GM12878 (cell line): ENCODE data around the gene NDUFA12. TPM values are rescaled to one million over a fixed set of nuclear protein-coding genes. Genes with fewer than 3 reads are reported as not detected.

Source experiments
- ATAC-seq: fragments of 200-7000 bp; cut with Tn5 transposase; 3 replicates; pipeline ENCODE4 v1.9.1; 2020; ENCODE audit warnings: mild to moderate bottlenecking, moderate library complexity
- BruUV-seq: library from RNA; stranded (reverse); fragments of 400-500 nt; replicated peaks from 2 replicates; lab custom pipeline; 2021; lab: Mats Ljungman, UMichigan
- CTCF ChIA-PET: fragments of 300-600 bp; sonication (Branson Sonifier 250); formaldehyde crosslinking; extraction: SDS; loops from one replicate; lab custom pipeline; 2021; ENCODE audit warnings: inconsistent platforms; lab: Yijun Ruan, JAX
- POLR2A ChIA-PET: fragments of 350-600 bp; formaldehyde crosslinking; extraction: SDS; loops from one replicate; lab custom pipeline; 2021; ENCODE audit warnings: inconsistent platforms; lab: Charles Lee
- RAD21 ChIA-PET: fragments of 300-600 bp; sonication (Branson Sonifier 250); formaldehyde crosslinking; loops from one replicate; lab custom pipeline; 2023; ENCODE audit warnings: antibody characterized with exemption; ENCODE audit not compliant: unreplicated experiment; lab: Charles Lee
- SMC1A ChIA-PET: fragments of 300-600 bp; sonication (Branson Sonifier 250); formaldehyde crosslinking; loops from one replicate; lab custom pipeline; 2023; ENCODE audit not compliant: unreplicated experiment, uncharacterized antibody; lab: Charles Lee
- DNase-seq: peaks from one replicate; pipeline ENCODE4 v3.0.0-alpha.2; 2011; ENCODE audit warnings: low read depth, low spot score
- FAIRE-seq: peaks from 3 replicates; lab custom pipeline; 2011; peaks lifted over from hg19 to GRCh38; lab: Jason Lieb, UNC
- H2AFZ ChIP-seq: 2 replicates; pipeline ENCODE4 v1.6.0; 2011; ENCODE audit warnings: low read depth, low read length, control low read depth; ENCODE audit not compliant: control insufficient read depth
- H3K27ac ChIP-seq: 2 replicates; pipeline ENCODE4 v1.5.1; 2011; ENCODE audit warnings: control low read depth; ENCODE audit not compliant: control insufficient read depth, insufficient read depth
- H3K27me3 ChIP-seq, 2 experiments: replicated peaks in 1 of 2; 2 replicates each; pipeline versions ENCODE4 v1.6.0 to v1.6.1; 2011; ENCODE audit warnings: low read length in 1 of 2; ENCODE audit not compliant: control insufficient read depth in 2 of 2, insufficient read depth in 2 of 2
- H3K36me3 ChIP-seq, 2 experiments: 2 replicates each; pipeline ENCODE4 v1.5.1; 2011; ENCODE audit warnings: low read length in 1 of 2; ENCODE audit not compliant: control insufficient read depth in 2 of 2, insufficient read depth in 2 of 2
- H3K4me1 ChIP-seq: 2 replicates; pipeline ENCODE4 v1.6.1; 2011; ENCODE audit warnings: mild to moderate bottlenecking, low read length, moderate library complexity, mixed read lengths; ENCODE audit not compliant: control insufficient read depth, insufficient read depth
- H3K4me2 ChIP-seq: 2 replicates; pipeline ENCODE4 v1.6.0; 2011; ENCODE audit warnings: control low read depth; ENCODE audit not compliant: control insufficient read depth, insufficient read depth
- H3K4me3 ChIP-seq: fragments of 200-600 bp; sonication (generic); 2 replicates; pipeline ENCODE4 v1.5.1; 2016
- H3K79me2 ChIP-seq: 2 replicates; pipeline ENCODE4 v1.6.0; 2011; ENCODE audit warnings: low read length; ENCODE audit not compliant: control insufficient read depth, insufficient read depth
- H3K9ac ChIP-seq: 2 replicates; pipeline ENCODE4 v1.8.0; 2011; ENCODE audit warnings: low read length, control low read depth, mixed read lengths; ENCODE audit not compliant: control insufficient read depth, insufficient read depth
- H3K9me3 ChIP-seq: replicated peaks from 3 replicates; pipeline ENCODE4 v1.5.1; 2011; ENCODE audit warnings: mild to moderate bottlenecking, low read length; ENCODE audit not compliant: control insufficient read depth, insufficient read depth
- H4K20me1 ChIP-seq: 2 replicates; pipeline ENCODE4 v1.6.0; 2011; ENCODE audit not compliant: control insufficient read depth, insufficient read depth
- BRCA1 ChIP-seq: IDR thresholded peaks from 2 replicates; pipeline ENCODE4 v1.6.1; 2011; ENCODE audit warnings: low read depth, low read length, improper control_type of control experiment
- CBFB ChIP-seq: IDR thresholded peaks from 2 replicates; pipeline ENCODE4 v1.6.1; 2016; ENCODE audit warnings: antibody characterized with exemption, low read depth
- FOS ChIP-seq: IDR thresholded peaks from 3 replicates; pipeline ENCODE4 v1.6.1; 2011; ENCODE audit warnings: borderline replicate concordance; ENCODE audit not compliant: insufficient read length; ENCODE audit errors: extremely low read depth
- GATAD2B ChIP-seq: fragments of 450-650 bp; conservative IDR thresholded peaks from 2 replicates; pipeline ENCODE4 v1.6.1; 2017; ENCODE audit warnings: low read depth, mild to moderate bottlenecking, moderate library complexity
- HDAC2 ChIP-seq: fragments of 200-600 bp; sonication (generic); IDR thresholded peaks from 2 replicates; pipeline ENCODE4 v1.6.1; 2017
- IKZF1 ChIP-seq: fragments of 450-650 bp; conservative IDR thresholded peaks from 2 replicates; pipeline ENCODE4 v1.6.1; 2017; ENCODE audit warnings: antibody characterized with exemption, mild to moderate bottlenecking
- PAX5 ChIP-seq: IDR thresholded peaks from 2 replicates; pipeline ENCODE4 v1.6.1; 2011; ENCODE audit warnings: low read depth, low read length, borderline replicate concordance
- PML ChIP-seq: IDR thresholded peaks from 2 replicates; pipeline ENCODE4 v1.6.1; 2012; ENCODE audit warnings: low read length, inconsistent platforms
- SREBF2 ChIP-seq: IDR thresholded peaks from 2 replicates; pipeline ENCODE4 v1.6.1; 2012; ENCODE audit warnings: mild to moderate bottlenecking, low read length
- STAT3 ChIP-seq: IDR thresholded peaks from 2 replicates; pipeline ENCODE4 v1.6.1; 2011; ENCODE audit warnings: low read depth, low read length, improper control_type of control experiment
- TARDBP ChIP-seq: IDR thresholded peaks from 2 replicates; pipeline ENCODE4 v1.6.1; 2016; ENCODE audit warnings: borderline replicate concordance
- ZZZ3 ChIP-seq: IDR thresholded peaks from 2 replicates; pipeline ENCODE4 v1.6.1; 2011; ENCODE audit warnings: low read depth; ENCODE audit not compliant: control insufficient read depth, insufficient read length
- WGBS: methylation state at CpG from one replicate; pipeline ENCODE4 v1.1.6; 2016; ENCODE audit warnings: low lambda C conversion rate; ENCODE audit not compliant: insufficient replicate concordance, insufficient coverage; ENCODE audit errors: missing lambda C conversion rate; 5-methylcytosine and 5-hydroxymethylcytosine counted together
- in situ Hi-C: fragments of 300-500 bp; cut with MboI; formaldehyde crosslinking; loops from 9 replicates; pipeline ENCODE4 v1.14.3; 2018; ENCODE audit warnings: mixed read lengths
- intact Hi-C: fragments of 100-400 bp; cut with micrococcal nuclease; formaldehyde crosslinking; loops from one replicate; pipeline ENCODE4 v1.14.2; 2022; ENCODE audit not compliant: unreplicated experiment
- polyA plus RNA-seq, 11 experiments: library from polyadenylated mRNA; depleted of rRNA in 4 of 11; unstranded in 6 of 11; stranded (reverse) in 5 of 11; fragments of >200 nt; fragmentation: Nextera tagmentation in 4 of 11; fragmentation: Illumina TruSeq in 1 of 11; extraction: Ambion mirVana in 4 of 11; extraction: Trizol in 1 of 11; gene quantifications; 1 replicate in 1 of 11; 2 replicates in 10 of 11; pipeline versions ENCODE4 v1.2.1 to v1.2.3, GENCODE V29; 2011 to 2016; ENCODE audit warnings: inconsistent platforms in 2 of 11, missing spikeins in 2 of 11, low read depth in 1 of 11
- total RNA-seq, 4 experiments: library from RNA; depleted of rRNA in 3 of 4; stranded (reverse); fragments of >200 nt in 3 of 4; fragmentation: Illumina TruSeq in 1 of 4; extraction: Trizol in 1 of 4; gene quantifications; 2 replicates each; pipeline versions ENCODE4 v1.2.1 to v1.2.3, GENCODE V29; 2013 to 2021
- TF ChIP-seq, protein P1 (sequence below): IDR thresholded peaks from 2 replicates; pipeline ENCODE4 v1.6.1; 2011; ENCODE audit warnings: low read depth, low read length, improper control_type of control experiment, borderline replicate concordance
- TF ChIP-seq, protein P2 (sequence below): fragments of 450-650 bp; IDR thresholded peaks from 2 replicates; pipeline ENCODE4 v1.6.1; 2017; ENCODE audit warnings: mild to moderate bottlenecking
- TF ChIP-seq, protein P3 (sequence below): fragments of 450-650 bp; conservative IDR thresholded peaks from 2 replicates; pipeline ENCODE4 v1.6.1; 2017; ENCODE audit warnings: mild to moderate bottlenecking, moderate library complexity

NDUFA12 gene
- total and polyA plus RNA-seq, 10 of the 15 experiments (the other 5 are each of a cell fraction or from before 2014, with no cell fraction given), result 141 to 1,021 (median 295) TPM

DNA sequence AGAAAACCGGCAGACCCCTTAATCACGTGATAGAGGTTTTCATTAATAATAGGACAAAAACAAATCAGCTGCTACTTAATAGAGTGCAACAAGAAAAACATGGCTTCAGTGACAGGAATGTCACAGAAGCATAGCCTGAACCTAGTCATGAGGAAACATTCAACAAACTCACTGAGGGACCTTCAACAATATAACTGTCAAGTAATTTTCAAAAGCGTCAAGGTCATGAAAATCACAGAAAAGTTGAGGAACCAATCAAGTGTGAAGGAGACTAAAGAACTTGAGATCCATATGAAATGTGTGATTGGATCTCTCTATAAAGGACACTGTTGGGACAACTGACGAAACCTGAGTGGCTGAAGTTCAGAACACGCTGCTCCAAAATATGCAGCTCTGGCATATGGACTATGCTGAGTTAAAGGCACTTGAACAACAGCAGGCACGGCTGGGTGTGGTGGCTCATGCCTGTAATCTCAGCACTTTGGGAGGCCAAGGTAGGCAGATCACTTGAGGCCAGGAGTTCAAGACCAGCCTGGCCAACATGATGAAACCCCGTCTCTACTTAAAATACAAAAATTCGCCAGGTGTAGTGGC lies 16.3 kb downstream of the NDUFA12 start:
- Histone ChIP-seq H3K4me1 (no peaks in the 10 kb centered on the region; the same call in none of the 2 replicates), H3K79me2 (peaks cover 3% of the 10 kb centered on the region), H3K9ac (no peak overlapping the region), H3K9me3 (no peaks in the 10 kb centered on the region), H3K27ac (no peak overlapping the region)
- POLR2A ChIA-PET, result interaction anchor here (0.5 kb wide), 1 partner anchor 731 kb away, joined by 7 read pairs; no protein-coding TSS in a partner anchor
- no peak for ATAC-seq
- no peak for FAIRE-seq
- CTCF ChIA-PET, result interaction anchor here (0.5 to 1.3 kb wide), 2 partner anchors 21 to 271 kb away, joined by 3 to 4 read pairs; no protein-coding TSS in a partner anchor
- intact Hi-C loops, result no loop called here
- TF ChIP-seq CBFB, result no peak
- TF ChIP-seq STAT3, result no peak
- TF ChIP-seq, protein P1, sequence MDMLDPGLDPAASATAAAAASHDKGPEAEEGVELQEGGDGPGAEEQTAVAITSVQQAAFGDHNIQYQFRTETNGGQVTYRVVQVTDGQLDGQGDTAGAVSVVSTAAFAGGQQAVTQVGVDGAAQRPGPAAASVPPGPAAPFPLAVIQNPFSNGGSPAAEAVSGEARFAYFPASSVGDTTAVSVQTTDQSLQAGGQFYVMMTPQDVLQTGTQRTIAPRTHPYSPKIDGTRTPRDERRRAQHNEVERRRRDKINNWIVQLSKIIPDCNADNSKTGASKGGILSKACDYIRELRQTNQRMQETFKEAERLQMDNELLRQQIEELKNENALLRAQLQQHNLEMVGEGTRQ, result no peak
- TF ChIP-seq GATAD2B, result no peak
- TF ChIP-seq SREBF2, result no peak
- TF ChIP-seq TARDBP, result no peak
- TF ChIP-seq FOS, result no peak
- TF ChIP-seq HDAC2, result no peak
- TF ChIP-seq IKZF1, result no peak
- no peak for TF ChIP-seq ZZZ3
- TF ChIP-seq PML, result no peak
- TF ChIP-seq, protein P2, sequence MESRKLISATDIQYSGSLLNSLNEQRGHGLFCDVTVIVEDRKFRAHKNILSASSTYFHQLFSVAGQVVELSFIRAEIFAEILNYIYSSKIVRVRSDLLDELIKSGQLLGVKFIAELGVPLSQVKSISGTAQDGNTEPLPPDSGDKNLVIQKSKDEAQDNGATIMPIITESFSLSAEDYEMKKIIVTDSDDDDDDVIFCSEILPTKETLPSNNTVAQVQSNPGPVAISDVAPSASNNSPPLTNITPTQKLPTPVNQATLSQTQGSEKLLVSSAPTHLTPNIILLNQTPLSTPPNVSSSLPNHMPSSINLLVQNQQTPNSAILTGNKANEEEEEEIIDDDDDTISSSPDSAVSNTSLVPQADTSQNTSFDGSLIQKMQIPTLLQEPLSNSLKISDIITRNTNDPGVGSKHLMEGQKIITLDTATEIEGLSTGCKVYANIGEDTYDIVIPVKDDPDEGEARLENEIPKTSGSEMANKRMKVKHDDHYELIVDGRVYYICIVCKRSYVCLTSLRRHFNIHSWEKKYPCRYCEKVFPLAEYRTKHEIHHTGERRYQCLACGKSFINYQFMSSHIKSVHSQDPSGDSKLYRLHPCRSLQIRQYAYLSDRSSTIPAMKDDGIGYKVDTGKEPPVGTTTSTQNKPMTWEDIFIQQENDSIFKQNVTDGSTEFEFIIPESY, result no peak
- no peak for TF ChIP-seq PAX5
- no peak for TF ChIP-seq BRCA1
- TF ChIP-seq, protein P3, sequence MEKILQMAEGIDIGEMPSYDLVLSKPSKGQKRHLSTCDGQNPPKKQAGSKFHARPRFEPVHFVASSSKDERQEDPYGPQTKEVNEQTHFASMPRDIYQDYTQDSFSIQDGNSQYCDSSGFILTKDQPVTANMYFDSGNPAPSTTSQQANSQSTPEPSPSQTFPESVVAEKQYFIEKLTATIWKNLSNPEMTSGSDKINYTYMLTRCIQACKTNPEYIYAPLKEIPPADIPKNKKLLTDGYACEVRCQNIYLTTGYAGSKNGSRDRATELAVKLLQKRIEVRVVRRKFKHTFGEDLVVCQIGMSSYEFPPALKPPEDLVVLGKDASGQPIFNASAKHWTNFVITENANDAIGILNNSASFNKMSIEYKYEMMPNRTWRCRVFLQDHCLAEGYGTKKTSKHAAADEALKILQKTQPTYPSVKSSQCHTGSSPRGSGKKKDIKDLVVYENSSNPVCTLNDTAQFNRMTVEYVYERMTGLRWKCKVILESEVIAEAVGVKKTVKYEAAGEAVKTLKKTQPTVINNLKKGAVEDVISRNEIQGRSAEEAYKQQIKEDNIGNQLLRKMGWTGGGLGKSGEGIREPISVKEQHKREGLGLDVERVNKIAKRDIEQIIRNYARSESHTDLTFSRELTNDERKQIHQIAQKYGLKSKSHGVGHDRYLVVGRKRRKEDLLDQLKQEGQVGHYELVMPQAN, result no peak
- TF ChIP-seq, all 136 proteins: peak for 0
- ChIA-PET SMC1A (interaction anchor here (1.2 kb wide), 1 partner anchor 29 kb away, joined by 3 read pairs; no protein-coding TSS in a partner anchor), RAD21 (interaction anchor here (0.5 kb wide), 1 partner anchor 214 kb away, joined by 3 read pairs; no protein-coding TSS in a partner anchor)
- no peak for DNase-seq
- Histone ChIP-seq H2AFZ (no peak overlapping the region), H3K36me3 (peaks cover 0 to 7% of the 10 kb centered on the region in 2 experiments; a peak in 3 of 4 replicates), H3K4me3 (no peak overlapping the region), H3K4me2 (no peak overlapping the region), H3K27me3 (no peaks in the 10 kb centered on the region), H4K20me1 (no peaks in the 10 kb centered on the region)
- no TSS peak for BruUV-seq
- in situ Hi-C loops, result no loop called here
- 97% methylated on average over 8 of the region's 8 CpGs for WGBS
